Adipocyte (in vitro differentiated cells): ENCODE measurements around the gene GTPBP6.
"Not testable (repeated sequence)": the region's sequence is repeated elsewhere in the genome, so short reads cannot be mapped to it uniquely, and the experiment has no call there.

Experiments used
- DNase-seq: peaks from one replicate; pipeline ENCODE4 v3.0.0-alpha.2; 2015; ENCODE audit warnings: low read depth
- H3K27me3 ChIP-seq: replicated peaks from 2 replicates; pipeline ENCODE4 v1.7.0; 2013; ENCODE audit warnings: mild to moderate bottlenecking, low read length, moderate library complexity; ENCODE audit not compliant: control insufficient read depth, insufficient read depth
- H3K36me3 ChIP-seq: 2 replicates; pipeline ENCODE4 v1.7.0; 2013; ENCODE audit warnings: low read length, mild to moderate bottlenecking, moderate library complexity; ENCODE audit not compliant: control insufficient read depth, insufficient read depth, severe bottlenecking
- H3K4me1 ChIP-seq: 2 replicates; pipeline ENCODE4 v1.7.0; 2013; ENCODE audit warnings: mild to moderate bottlenecking, low read length, moderate library complexity; ENCODE audit not compliant: control insufficient read depth, insufficient read depth
- H3K4me3 ChIP-seq: 2 replicates; pipeline ENCODE4 v1.7.0; 2013; ENCODE audit warnings: mild to moderate bottlenecking, low read length, moderate library complexity
- H3K9ac ChIP-seq: 2 replicates; pipeline ENCODE4 v1.7.0; 2013; ENCODE audit warnings: mild to moderate bottlenecking, low read length, moderate library complexity
- H3K9me3 ChIP-seq: 2 replicates; pipeline ENCODE4 v1.7.0; 2013; ENCODE audit warnings: mild to moderate bottlenecking, low read length, moderate library complexity; ENCODE audit not compliant: control insufficient read depth

The GTPBP6 gene

GRCh38 chrX:264006-264405 lies 54.6 kb downstream of the GTPBP6 start:
- not testable (repeated sequence) for H3K4me3 ChIP-seq, H3K27me3 ChIP-seq, H3K9ac ChIP-seq, H3K9me3 ChIP-seq, H3K36me3 ChIP-seq, DNase-seq
- H3K4me1 ChIP-seq, result peaks cover 32% of the 10 kb centered on the region

DNA sequence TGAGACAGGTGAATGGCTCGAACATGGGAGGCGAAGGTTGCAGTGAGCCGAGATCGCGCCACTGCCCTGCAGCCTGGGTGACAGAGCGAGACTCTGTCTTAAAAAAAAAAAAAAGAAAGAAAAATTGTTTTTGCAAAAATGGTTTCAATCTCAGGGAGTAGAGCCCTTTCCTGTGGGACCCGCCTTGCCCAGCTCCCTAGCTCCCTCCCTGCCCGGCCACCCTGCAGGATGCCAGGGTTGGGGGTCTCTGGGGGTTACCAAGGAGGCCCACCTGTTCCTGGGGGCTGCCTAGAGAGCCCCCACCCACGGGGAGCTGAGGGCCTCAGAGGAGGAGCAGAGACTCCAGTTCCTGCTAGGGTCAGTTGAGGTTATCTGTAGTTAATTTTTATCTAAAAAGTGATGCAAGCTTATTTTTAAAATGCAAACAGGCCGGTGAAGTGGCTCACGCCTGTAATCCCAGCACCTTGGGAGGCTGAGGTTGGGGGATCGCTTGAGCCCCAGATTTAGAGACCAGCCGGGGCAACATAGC lies 56.2 kb downstream of the GTPBP6 start:
- Histone ChIP-seq H3K27me3 (no peaks in the 10 kb centered on the region), H3K4me1 (peaks cover 32% of the 10 kb centered on the region), H3K36me3 (no peaks in the 10 kb centered on the region), H3K9me3 (no peaks in the 10 kb centered on the region), H3K9ac (peak overlapping the region; percentile 29), H3K4me3 (no peak overlapping the region)
- no peak for DNase-seq

DNA sequence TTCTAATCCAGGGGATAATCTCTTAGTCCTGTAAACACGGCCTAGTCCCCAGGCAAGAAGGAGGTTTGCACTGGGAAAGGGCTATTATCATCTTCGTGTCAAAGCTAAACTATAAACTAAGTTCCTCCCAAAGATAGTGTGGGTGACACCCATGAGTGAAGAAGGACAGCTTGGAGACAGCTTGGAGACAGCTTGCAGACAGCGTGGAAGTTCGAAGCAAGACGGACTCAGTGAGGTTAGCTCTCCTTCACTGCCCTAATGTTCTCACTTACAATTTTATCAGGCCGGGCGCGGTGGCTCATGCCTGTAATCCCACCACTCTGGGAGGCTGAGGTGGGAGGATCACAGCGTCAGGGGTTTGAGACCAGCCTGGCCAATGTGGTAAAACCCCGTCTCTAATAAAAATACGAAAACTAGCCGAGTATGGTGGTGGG lies 56.7 kb downstream of the GTPBP6 start:
- Histone ChIP-seq H3K9me3 (no peaks in the 10 kb centered on the region), H3K27me3 (no peaks in the 10 kb centered on the region), H3K9ac (peak overlapping the region; percentile 19), H3K4me3 (no peak overlapping the region), H3K4me1 (peaks cover 32% of the 10 kb centered on the region), H3K36me3 (no peaks in the 10 kb centered on the region)
- no peak for DNase-seq

GRCh38 chrX:261167-261918 lies 57.3 kb downstream of the GTPBP6 start:
- peak overlapping the region; percentile 52 for H3K4me3 ChIP-seq
- H3K9me3 ChIP-seq, result no peaks in the 10 kb centered on the region
- H3K27me3 ChIP-seq, result no peaks in the 10 kb centered on the region
- H3K36me3 ChIP-seq, result no peaks in the 10 kb centered on the region
- peak overlapping the region; percentile 62 for H3K9ac ChIP-seq
- peak; percentile 31 for DNase-seq
- peaks cover 32% of the 10 kb centered on the region for H3K4me1 ChIP-seq

DNA sequence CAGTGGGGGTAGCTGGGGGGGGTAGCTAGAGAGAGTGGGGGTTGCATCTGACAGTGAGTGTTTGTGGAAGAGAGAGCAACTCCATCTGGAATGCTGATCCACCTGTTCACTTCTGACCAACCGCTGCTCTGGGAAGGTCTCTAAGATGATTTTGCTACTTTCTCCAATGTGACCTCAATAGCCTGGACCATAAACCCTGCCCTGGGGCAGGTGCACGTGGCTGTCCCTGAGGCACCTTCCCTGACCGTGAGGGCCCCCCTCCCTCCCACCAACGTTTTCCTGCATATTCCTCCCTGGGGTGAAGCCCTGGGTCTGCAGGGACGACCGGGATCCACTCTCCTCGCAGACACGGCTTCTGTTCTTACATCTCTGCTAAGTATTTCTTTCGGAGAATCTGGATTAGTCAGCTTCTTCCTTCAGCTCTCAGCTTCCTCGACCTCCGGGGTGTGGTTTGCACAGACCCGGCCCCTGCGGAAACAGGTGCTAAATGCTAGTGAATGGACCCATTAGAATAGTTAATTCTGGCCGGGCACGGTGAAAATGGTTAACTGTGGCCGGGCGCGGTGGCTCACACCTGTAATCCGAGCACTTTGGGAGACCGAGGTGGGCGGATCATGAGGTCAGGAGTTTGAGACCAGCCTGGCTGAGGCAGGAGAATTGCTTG lies 58.8 kb downstream of the GTPBP6 start:
- Histone ChIP-seq H3K4me1 (peaks cover 26% of the 10 kb centered on the region), H3K36me3 (no peaks in the 10 kb centered on the region), H3K9me3 (no peaks in the 10 kb centered on the region), H3K9ac (no peak overlapping the region), H3K4me3 (no peak overlapping the region), H3K27me3 (no peaks in the 10 kb centered on the region)
- DNase-seq, result no peak

DNA sequence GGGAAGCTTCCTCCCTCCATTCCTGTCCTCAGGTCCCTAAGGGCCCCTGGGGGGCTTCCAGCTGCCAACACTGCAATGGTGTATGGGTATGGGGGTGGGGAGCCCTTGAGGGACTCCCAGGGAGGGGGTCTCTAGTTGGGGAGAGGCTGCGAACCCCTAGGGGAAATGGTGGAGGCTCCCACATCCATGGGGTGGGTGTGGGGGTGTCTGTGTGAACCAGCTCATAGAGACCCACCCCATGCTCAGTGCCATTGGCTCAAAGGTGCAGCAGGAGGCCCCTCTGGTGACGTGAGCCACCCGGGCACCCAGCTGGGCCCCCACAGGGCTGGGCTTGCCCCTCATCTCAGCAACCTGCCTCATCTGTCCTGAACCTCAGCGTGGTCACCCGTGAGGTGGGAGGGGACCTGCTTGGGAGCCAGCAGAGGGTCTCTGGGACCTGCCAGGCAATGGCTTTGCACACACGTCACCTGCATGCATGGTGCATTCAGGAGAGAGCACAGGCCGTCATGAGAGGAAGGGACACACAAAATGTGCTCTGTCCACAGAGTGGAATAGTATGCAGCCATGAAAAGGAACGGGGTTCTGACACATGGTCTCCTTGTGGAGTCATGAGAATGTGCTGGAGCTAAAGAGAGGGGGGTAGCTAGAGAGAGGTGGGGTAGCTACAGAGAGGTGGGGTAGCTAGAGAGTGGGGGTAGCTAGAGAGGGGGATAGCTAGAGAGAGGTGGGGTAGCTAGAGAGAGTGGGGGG lies 60.1 kb downstream of the GTPBP6 start:
- no peaks in the 10 kb centered on the region for H3K36me3 ChIP-seq
- H3K4me1 ChIP-seq, result peaks cover 19% of the 10 kb centered on the region
- H3K9me3 ChIP-seq, result no peaks in the 10 kb centered on the region
- no peak for DNase-seq
- H3K4me3 ChIP-seq, result no peak overlapping the region
- H3K9ac ChIP-seq, result no peak overlapping the region
- H3K27me3 ChIP-seq, result no peaks in the 10 kb centered on the region

DNA sequence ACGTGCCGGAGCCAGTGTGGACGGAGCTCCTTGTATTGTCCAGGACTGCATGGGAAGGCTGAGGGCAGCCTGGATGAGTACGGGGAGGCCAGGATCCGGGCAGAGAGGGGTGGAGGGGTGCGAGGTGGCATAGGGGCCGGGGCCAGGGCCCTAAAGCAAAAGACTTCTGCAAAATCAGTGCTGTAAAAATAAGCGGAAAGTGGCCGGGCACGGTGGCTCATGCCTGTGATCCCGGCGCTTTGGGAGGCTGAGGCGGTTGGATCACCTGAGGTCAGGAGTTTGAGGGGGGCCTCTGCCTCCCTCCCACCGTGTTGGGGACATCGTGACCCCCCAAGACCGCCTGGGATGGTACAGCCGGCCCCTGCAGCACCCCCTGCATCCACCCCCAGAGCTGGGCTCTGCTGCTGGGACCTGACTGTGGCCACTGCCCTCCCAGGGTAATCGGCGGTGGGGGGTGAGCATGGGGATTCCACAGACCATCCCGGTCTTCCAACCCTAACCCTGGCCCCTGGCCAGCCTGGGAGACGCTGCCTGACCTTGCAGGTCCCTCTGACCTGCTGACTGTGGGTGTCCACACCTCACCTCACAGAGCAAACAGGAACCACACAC lies 60.8 kb downstream of the GTPBP6 start:
- H3K27me3 ChIP-seq, result no peaks in the 10 kb centered on the region
- no peak for DNase-seq

DNA sequence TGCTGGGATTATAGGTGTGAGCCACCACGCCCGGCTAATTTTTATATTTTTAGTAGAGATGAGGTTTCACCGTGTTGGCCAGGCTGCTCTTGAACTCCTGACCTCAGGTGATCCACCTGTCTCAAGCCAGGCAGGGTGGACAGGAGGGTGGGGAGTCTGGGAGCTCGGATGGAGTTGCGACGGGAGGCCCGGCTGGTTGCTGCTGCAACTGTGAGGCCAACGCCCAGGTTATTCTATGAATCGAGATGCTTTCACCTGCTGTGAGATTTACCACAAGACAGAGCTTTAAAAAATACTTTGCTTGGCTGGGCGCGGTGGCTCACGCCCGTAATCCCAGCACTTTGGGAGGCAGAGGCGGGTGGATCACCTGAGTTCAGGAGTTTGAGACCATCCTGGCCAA lies 61.5 kb downstream of the GTPBP6 start:
- not testable (repeated sequence) for DNase-seq, H3K4me3 ChIP-seq, H3K9ac ChIP-seq, H3K36me3 ChIP-seq, H3K9me3 ChIP-seq, H3K27me3 ChIP-seq
- peaks cover 13% of the 10 kb centered on the region for H3K4me1 ChIP-seq

More for the DNA sequence above, 60.8 kb downstream of the GTPBP6 start:
- peaks cover 19% of the 10 kb centered on the region for H3K4me1 ChIP-seq
- H3K4me3 ChIP-seq, result no peak overlapping the region
- H3K9me3 ChIP-seq, result no peaks in the 10 kb centered on the region
- H3K9ac ChIP-seq, result no peak overlapping the region
- H3K36me3 ChIP-seq, result no peaks in the 10 kb centered on the region

GRCh38 chrX:255923-256331 lies 62.7 kb downstream of the GTPBP6 start:
- Histone ChIP-seq H3K27me3 (no peaks in the 10 kb centered on the region), H3K36me3 (no peaks in the 10 kb centered on the region), H3K9me3 (no peaks in the 10 kb centered on the region), H3K9ac (no peak overlapping the region), H3K4me1 (peaks cover 2% of the 10 kb centered on the region), H3K4me3 (no peak overlapping the region)
- DNase-seq, result no peak
